ENCODE data around the gene TCEA3. TPM values are rescaled to one million over a fixed set of nuclear protein-coding genes. Genes with fewer than 3 reads are reported as not detected.

Gene TCEA3
- total RNA-seq, 4 donors from 2014 or later: 34.1 to 93.1 (median 43.2) TPM

DNA sequence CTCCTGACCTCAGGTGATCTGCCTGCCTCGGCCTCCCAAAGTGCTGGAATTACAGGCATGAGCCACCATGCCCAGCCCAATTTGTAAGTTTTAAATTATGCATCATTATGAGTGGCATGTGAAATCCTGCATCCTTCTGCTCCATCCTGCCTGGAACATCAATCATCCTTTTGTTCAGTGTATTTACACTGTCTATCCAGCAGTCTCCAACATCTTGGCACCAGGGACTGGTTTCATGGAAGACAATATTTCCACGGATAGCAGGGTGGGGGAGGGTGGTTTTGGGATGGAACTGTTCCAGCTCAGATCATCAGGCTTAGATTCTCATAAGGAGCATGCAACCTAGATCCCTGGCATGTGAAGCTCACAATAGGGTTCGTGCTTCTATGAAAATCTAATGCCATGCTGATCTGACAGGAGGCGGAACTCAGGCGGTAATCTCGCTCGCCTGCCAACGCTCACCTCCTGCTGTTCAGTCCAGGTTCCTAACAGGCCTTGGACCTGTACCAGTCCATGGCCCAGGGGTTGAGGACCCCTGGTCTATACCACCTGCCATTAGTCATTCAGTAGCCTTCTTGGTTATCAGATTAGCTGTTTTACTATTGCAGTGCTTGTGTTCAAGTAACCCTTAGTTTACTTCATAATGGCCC, 22.2 kb upstream of the TCEA3 start:
- Histone ChIP-seq H3K27ac (peak overlapping the region; percentile 52), H3K4me3 (no peak overlapping the region), H3K4me1 (peaks cover 82% of the 10 kb centered on the region), H3K9me3 (no peaks in the 10 kb centered on the region), H3K27me3 (no peaks in the 10 kb centered on the region), H3K36me3 (no peaks in the 10 kb centered on the region)
- DNase-seq (ENCODE audit: low spot score in 2 of 2): no peak
- TF ChIP-seq POLR2AphosphoS5 (IDR thresholded peaks at IDR 0.05): peak in 1 of 3 donors; percentile 16
- TF ChIP-seq POLR2A (IDR thresholded peaks at IDR 0.05): no peak
- TF ChIP-seq, protein P1, sequence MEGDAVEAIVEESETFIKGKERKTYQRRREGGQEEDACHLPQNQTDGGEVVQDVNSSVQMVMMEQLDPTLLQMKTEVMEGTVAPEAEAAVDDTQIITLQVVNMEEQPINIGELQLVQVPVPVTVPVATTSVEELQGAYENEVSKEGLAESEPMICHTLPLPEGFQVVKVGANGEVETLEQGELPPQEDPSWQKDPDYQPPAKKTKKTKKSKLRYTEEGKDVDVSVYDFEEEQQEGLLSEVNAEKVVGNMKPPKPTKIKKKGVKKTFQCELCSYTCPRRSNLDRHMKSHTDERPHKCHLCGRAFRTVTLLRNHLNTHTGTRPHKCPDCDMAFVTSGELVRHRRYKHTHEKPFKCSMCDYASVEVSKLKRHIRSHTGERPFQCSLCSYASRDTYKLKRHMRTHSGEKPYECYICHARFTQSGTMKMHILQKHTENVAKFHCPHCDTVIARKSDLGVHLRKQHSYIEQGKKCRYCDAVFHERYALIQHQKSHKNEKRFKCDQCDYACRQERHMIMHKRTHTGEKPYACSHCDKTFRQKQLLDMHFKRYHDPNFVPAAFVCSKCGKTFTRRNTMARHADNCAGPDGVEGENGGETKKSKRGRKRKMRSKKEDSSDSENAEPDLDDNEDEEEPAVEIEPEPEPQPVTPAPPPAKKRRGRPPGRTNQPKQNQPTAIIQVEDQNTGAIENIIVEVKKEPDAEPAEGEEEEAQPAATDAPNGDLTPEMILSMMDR (IDR thresholded peaks at IDR 0.05): peak in 1 of 2 donors; percentile 9
- TF ChIP-seq EP300 (IDR thresholded peaks at IDR 0.05): no peak
- 35% methylated on average over 8 of the region's 8 CpGs for WGBS

DNA sequence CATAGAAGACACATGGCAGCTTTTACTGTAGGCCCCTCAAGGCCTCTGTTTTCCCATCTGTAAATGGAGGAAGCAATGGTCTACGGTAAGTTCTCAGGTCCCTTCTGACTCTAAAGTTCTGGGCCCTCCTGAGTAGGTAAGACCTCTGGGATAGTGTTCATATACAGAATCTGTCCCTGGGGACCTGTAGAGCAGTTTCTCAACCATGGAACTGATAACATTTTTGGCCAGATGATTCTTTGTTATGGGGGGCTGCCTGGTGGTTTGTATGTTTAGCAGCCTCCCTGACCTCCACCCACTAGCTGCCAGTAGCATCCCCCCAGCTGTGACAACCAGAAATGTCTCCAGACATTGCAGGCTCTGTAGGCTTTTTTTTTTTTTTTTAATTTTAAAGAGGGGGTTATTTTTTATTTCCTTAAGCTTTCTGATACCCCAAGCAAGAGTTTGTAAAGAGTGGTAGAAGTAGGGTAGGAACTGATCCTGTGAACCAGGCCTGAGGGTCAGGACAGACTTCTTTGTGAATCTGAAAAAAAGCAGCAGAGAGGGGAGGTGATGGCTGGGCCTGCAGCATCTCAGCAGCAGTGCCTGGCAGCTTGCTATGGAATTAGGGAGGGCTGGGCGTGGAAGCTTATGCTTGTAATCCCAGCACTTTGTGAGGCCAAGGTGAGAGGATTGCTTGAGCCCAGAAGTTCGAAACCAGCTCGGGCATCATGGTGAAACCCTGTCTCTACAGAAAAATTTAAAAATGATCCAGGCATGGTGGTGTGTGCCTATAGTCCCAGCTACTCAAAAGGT, 20.2 kb upstream of the TCEA3 start:
- Histone ChIP-seq H3K27me3 (no peaks in the 10 kb centered on the region), H3K4me1 (peaks cover 62% of the 10 kb centered on the region), H3K27ac (peak overlapping the region; percentile 46), H3K36me3 (peaks cover 14% of the 10 kb centered on the region), H3K4me3 (peak overlapping the region; percentile 17), H3K9me3 (no peaks in the 10 kb centered on the region)
- TF ChIP-seq EP300 (IDR thresholded peaks at IDR 0.05): no peak
- DNase-seq (ENCODE audit: low spot score in 2 of 2): no peak
- 70% methylated on average over 4 of the region's 4 CpGs for WGBS

- TF ChIP-seq EP300 (IDR thresholded peaks at IDR 0.05) (no peak), POLR2AphosphoS5 (IDR thresholded peaks at IDR 0.05) (peak; percentile 30 to 95 (median 84)), POLR2A (IDR thresholded peaks at IDR 0.05) (no peak)
- TF ChIP-seq, protein P1 (IDR thresholded peaks at IDR 0.05): no peak
- Histone ChIP-seq H3K27ac (peak overlapping the region; percentile 46), H3K9me3 (no peaks in the 10 kb centered on the region), H3K4me1 (peaks cover 55% of the 10 kb centered on the region), H3K27me3 (no peaks in the 10 kb centered on the region), H3K4me3 (peak overlapping the region; percentile 17), H3K36me3 (peaks cover 14% of the 10 kb centered on the region)
- 24% methylated on average over 4 of the region's 4 CpGs for WGBS
- peak; percentile 93 for DNase-seq (ENCODE audit: low spot score in 2 of 2)
Observed at GRCh38 chr1:23444104-23444533, 19.6 kb upstream of the TCEA3 start.

DNA sequence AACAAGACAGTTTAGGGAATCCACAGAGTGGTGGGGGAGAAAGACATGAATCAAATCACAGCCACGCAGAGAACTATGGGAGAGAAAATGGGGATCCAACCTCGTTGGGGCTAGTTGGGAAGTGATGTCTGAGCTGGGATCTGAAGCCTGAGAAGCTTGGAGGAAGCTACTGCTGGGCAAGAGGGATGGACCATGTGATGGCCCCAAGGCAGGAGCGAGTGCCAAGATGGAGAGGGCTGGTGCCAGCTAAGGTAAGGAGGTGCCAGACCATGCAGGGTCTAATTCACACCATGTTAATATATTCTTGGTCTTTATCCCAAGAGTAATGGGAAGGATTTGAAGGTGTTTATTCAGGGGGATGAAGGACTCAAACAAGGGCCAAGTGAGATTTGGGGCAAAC, 18.2 kb upstream of the TCEA3 start:
- H3K4me3 ChIP-seq: no peak overlapping the region
- 53% methylated on average over 3 of the region's 3 CpGs for WGBS
- peak overlapping the region; percentile 14 for H3K27ac ChIP-seq
- TF ChIP-seq POLR2A (IDR thresholded peaks at IDR 0.05): no peak
- TF ChIP-seq, protein P1 (IDR thresholded peaks at IDR 0.05): no peak
- TF ChIP-seq EP300 (IDR thresholded peaks at IDR 0.05): no peak
- no peak for TF ChIP-seq POLR2AphosphoS5 (IDR thresholded peaks at IDR 0.05)
- no peaks in the 10 kb centered on the region for H3K9me3 ChIP-seq
- H3K36me3 ChIP-seq: peaks cover 21% of the 10 kb centered on the region
- H3K4me1 ChIP-seq: peaks cover 49% of the 10 kb centered on the region
- no peaks in the 10 kb centered on the region for H3K27me3 ChIP-seq
- no peak for DNase-seq (ENCODE audit: low spot score in 2 of 2)

GRCh38 chr1:23441446-23442148, 17.0 kb upstream of the TCEA3 start:
- TF ChIP-seq POLR2A (IDR thresholded peaks at IDR 0.05) (no peak), EP300 (IDR thresholded peaks at IDR 0.05) (no peak), POLR2AphosphoS5 (IDR thresholded peaks at IDR 0.05) (no peak)
- TF ChIP-seq, protein P1 (IDR thresholded peaks at IDR 0.05): no peak
- Histone ChIP-seq H3K4me3 (no peak overlapping the region), H3K4me1 (peaks cover 42% of the 10 kb centered on the region), H3K36me3 (peaks cover 30% of the 10 kb centered on the region), H3K9me3 (no peaks in the 10 kb centered on the region), H3K27ac (no peak overlapping the region), H3K27me3 (no peaks in the 10 kb centered on the region)
- 80% methylated on average over 7 of the region's 8 CpGs for WGBS
- no peak for DNase-seq (ENCODE audit: low spot score in 2 of 2)

Data from suprapubic skin (tissue), 4 donors.